Natural killer cell (primary cell): ENCODE data around the gene RAD51B. TPM values are rescaled to one million over a fixed set of nuclear protein-coding genes. Genes with fewer than 3 reads are reported as not detected.

Source experiments
- ATAC-seq, 3 donors: fragments of 150-1000 bp in 2 of 3; fragments of 200-7000 bp in 1 of 3; cut with Tn5 transposase; 1 replicate in 1 of 3; 2 replicates in 2 of 3; pipeline ENCODE4 v1.10.0; 2021; ENCODE audit warnings: mild to moderate bottlenecking in 2 of 3, moderate library complexity in 2 of 3
- DNase-seq, 2 donors: peaks; one replicate each; pipeline versions ENCODE4 v3.0.0 to v3.0.0-alpha.2; 2013 to 2021; ENCODE audit warnings: mixed read lengths in 1 of 2
- H3K27ac ChIP-seq: one replicate; pipeline ENCODE4 v1.5.1; 2013; ENCODE audit warnings: mild to moderate bottlenecking, low read length
- H3K27me3 ChIP-seq: one replicate; pipeline ENCODE4 v1.6.1; 2013; ENCODE audit warnings: low read length; ENCODE audit not compliant: control insufficient read depth, insufficient read depth
- H3K36me3 ChIP-seq: one replicate; pipeline ENCODE4 v1.6.1; 2013; ENCODE audit warnings: low read length; ENCODE audit not compliant: control insufficient read depth, insufficient read depth
- H3K4me1 ChIP-seq: one replicate; pipeline ENCODE4 v1.6.1; 2013; ENCODE audit warnings: low read length; ENCODE audit not compliant: control insufficient read depth, insufficient read depth
- H3K4me3 ChIP-seq: one replicate; pipeline ENCODE4 v1.5.1; 2013; ENCODE audit warnings: low read length
- H3K9me3 ChIP-seq: one replicate; pipeline ENCODE4 v1.6.1; 2013; ENCODE audit warnings: low read length; ENCODE audit not compliant: control insufficient read depth, insufficient read depth
- H3K27ac Mint-ChIP-seq, 2 donors: one replicate each; pipeline ENCODE4 v1.8.0; 2022; ENCODE audit warnings: mild to moderate bottlenecking in 2 of 2, mixed read lengths in 2 of 2, moderate library complexity in 1 of 2
- H3K27me3 Mint-ChIP-seq, 2 donors: one replicate each; pipeline ENCODE4 v1.8.0; 2022; ENCODE audit warnings: low read depth in 2 of 2, mixed read lengths in 2 of 2
- H3K36me3 Mint-ChIP-seq: one replicate; pipeline ENCODE4 v1.8.0; 2022; ENCODE audit warnings: mixed read lengths
- H3K4me1 Mint-ChIP-seq, 2 donors: one replicate each; pipeline ENCODE4 v1.8.0; 2022; ENCODE audit warnings: mixed read lengths in 2 of 2
- H3K4me3 Mint-ChIP-seq: one replicate; pipeline ENCODE4 v1.8.0; 2022; ENCODE audit warnings: mild to moderate bottlenecking, moderate library complexity, mixed read lengths
- H3K9me3 Mint-ChIP-seq, 2 donors: one replicate each; pipeline ENCODE4 v1.8.0; 2022; ENCODE audit warnings: mixed read lengths in 2 of 2
- WGBS: methylation state at CpG from one replicate; pipeline ENCODE4 v1.1.7; 2013; ENCODE audit warnings: missing lambda C conversion rate; ENCODE audit not compliant: insufficient coverage; 5-methylcytosine and 5-hydroxymethylcytosine counted together
- intact Hi-C: fragments of 100-400 bp; cut with micrococcal nuclease; formaldehyde crosslinking; loops from one replicate; pipeline ENCODE4 v1.14.2; 2022
- total RNA-seq, 4 donors: library from RNA; stranded (reverse); fragments of 120-200 nt in 1 of 4; gene quantifications; one replicate each; pipeline versions ENCODE4 v1.2.3 to v1.2.4, GENCODE V29; 2013 to 2022
- TF ChIP-seq, protein P1 (sequence below): fragments of 200-600 bp; IDR thresholded peaks from one replicate; pipeline ENCODE4 v1.8.0; 2022; ENCODE audit warnings: antibody characterized with exemption

RAD51B gene
- total RNA-seq, 3 donors from 2014 or later (not counting 1 experiment from before 2014, with no cell fraction given), result 28.1 to 37.6 (median 28.6) TPM

DNA sequence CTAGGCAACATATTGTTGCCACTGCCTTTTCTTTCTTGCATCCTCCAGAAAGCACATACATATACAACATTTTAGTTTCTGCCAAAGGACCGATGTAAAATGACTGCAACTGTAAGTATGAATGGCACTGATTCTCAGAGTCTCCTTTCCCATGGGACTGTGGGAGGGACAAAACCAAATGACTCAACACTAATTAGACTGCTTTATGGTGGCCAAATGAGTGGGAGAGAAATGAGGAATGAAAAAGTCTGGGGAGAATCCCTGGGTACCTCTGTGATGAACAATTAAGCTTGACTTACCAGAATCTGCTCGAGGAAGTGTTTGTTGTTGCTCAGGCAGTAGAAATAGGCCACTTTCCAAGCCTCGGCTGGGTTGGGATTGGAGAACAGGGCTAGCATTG, 13.3 kb upstream of the RAD51B start:
- H3K27me3 ChIP-seq, result no peaks in the 10 kb centered on the region
- H3K4me1 Mint-ChIP-seq, result no peaks in the 10 kb centered on the region
- DNase-seq (no peak), ATAC-seq (no peak)
- peaks cover 85% of the 10 kb centered on the region for H3K36me3 ChIP-seq
- no peak overlapping the region for H3K4me3 Mint-ChIP-seq
- no peaks in the 10 kb centered on the region for H3K4me1 ChIP-seq
- TF ChIP-seq, protein P1, sequence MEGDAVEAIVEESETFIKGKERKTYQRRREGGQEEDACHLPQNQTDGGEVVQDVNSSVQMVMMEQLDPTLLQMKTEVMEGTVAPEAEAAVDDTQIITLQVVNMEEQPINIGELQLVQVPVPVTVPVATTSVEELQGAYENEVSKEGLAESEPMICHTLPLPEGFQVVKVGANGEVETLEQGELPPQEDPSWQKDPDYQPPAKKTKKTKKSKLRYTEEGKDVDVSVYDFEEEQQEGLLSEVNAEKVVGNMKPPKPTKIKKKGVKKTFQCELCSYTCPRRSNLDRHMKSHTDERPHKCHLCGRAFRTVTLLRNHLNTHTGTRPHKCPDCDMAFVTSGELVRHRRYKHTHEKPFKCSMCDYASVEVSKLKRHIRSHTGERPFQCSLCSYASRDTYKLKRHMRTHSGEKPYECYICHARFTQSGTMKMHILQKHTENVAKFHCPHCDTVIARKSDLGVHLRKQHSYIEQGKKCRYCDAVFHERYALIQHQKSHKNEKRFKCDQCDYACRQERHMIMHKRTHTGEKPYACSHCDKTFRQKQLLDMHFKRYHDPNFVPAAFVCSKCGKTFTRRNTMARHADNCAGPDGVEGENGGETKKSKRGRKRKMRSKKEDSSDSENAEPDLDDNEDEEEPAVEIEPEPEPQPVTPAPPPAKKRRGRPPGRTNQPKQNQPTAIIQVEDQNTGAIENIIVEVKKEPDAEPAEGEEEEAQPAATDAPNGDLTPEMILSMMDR, result no peak
- H3K27me3 Mint-ChIP-seq, result no peaks in the 10 kb centered on the region
- no peaks in the 10 kb centered on the region for H3K9me3 Mint-ChIP-seq
- H3K27ac Mint-ChIP-seq, result no peak overlapping the region
- H3K27ac ChIP-seq, result no peak overlapping the region
- no peaks in the 10 kb centered on the region for H3K9me3 ChIP-seq
- intact Hi-C loops, result no loop called here
- H3K36me3 Mint-ChIP-seq, result peaks cover 23% of the 10 kb centered on the region
- no peak overlapping the region for H3K4me3 ChIP-seq
- WGBS, result 71% methylated on average over 3 of the region's 3 CpGs

DNA sequence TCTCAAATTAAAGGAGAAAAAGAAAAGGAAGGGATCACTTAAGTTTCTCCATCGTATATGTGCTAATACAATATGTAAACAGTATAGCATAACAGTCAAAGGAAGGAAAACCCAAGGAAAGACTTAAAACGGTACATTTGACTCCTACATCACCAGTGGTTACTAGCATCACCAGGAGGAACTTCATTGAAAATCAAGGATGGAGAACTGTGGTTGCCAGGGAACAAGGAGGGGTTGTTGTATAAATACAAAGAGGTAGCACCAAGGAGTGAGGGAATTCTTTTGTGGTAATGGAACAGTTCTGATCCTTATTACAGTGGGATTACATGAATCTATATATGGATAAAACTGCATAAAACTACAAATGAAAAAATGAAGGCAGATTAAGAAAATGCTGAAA, 4.8 kb upstream of the RAD51B start:
- ATAC-seq, result no peak
- Histone ChIP-seq H3K4me1 (peaks cover 21% of the 10 kb centered on the region), H3K27me3 (no peaks in the 10 kb centered on the region), H3K27ac (no peak overlapping the region), H3K9me3 (no peaks in the 10 kb centered on the region), H3K36me3 (peaks cover 28% of the 10 kb centered on the region), H3K4me3 (no peak overlapping the region)
- peak overlapping the region; percentile 98 for H3K4me3 Mint-ChIP-seq
- intact Hi-C loops, result loop anchor here (10.0 kb wide), 1 partner anchor 980 kb away; the partner anchor contains the start of gene ZFP36L1
- H3K36me3 Mint-ChIP-seq, result peaks cover 10% of the 10 kb centered on the region
- TF ChIP-seq, protein P1, result no peak
- peak overlapping the region; percentile 95 to 98 for H3K27ac Mint-ChIP-seq
- no peaks in the 10 kb centered on the region for H3K9me3 Mint-ChIP-seq
- no peak for DNase-seq
- 86% methylated on average over 1 of the region's 2 CpGs for WGBS
- peaks cover 28 to 38% of the 10 kb centered on the region in 2 donors for H3K4me1 Mint-ChIP-seq
- H3K27me3 Mint-ChIP-seq, result no peaks in the 10 kb centered on the region

DNA sequence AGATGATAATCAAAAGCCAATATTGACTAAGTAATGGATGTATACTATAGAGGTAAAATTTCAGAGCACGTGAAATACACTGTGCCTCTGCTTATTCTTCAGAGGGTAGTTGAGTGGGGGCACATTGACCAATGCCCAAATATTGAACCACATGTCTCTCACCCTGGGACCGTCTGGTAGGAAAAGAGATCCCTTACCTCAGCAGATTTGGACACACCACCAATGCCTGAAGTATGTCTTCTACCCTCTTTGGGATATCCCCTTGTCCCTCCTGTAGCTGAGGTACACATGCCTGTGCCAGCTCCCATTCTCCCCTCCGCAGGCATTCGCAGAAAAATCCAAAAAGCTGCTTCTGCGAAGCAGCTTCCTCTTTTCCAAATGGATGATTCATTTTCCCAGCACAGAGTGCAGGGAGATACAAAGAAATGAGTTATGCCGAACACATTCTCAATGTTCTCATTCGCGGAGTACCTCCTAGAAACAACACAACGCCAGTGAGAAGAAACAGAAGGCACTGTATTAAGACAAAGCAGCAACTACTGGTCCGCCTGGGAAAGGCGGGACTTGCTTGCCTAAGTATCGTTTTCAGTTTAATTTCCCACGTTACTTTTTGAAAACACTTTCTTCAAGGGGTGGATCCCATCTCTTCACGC, 3.9 kb upstream of the RAD51B start:
- ATAC-seq, result peak in 1 of 3 donors; percentile 25
- intact Hi-C loops, result loop anchor here (2.0 to 10.0 kb wide), 2 partner anchors 197 to 979 kb away; partner anchors contain the start of genes ARG2 and ZFP36L1

More for the DNA sequence above, 3.9 kb upstream of the RAD51B start:
- Histone ChIP-seq H3K36me3 (peaks cover 22% of the 10 kb centered on the region), H3K9me3 (no peaks in the 10 kb centered on the region), H3K27me3 (no peaks in the 10 kb centered on the region), H3K4me3 (peak overlapping the region; percentile 63), H3K4me1 (peaks cover 29% of the 10 kb centered on the region), H3K27ac (peak overlapping the region; percentile 59)
- peaks cover 10% of the 10 kb centered on the region for H3K36me3 Mint-ChIP-seq
- peak in 1 of 2 donors; percentile 42 for DNase-seq
- H3K4me1 Mint-ChIP-seq, result peaks cover 35 to 46% of the 10 kb centered on the region in 2 donors
- H3K27me3 Mint-ChIP-seq, result peaks cover 0 to 4% of the 10 kb centered on the region in 2 donors
- H3K27ac Mint-ChIP-seq, result peak overlapping the region; percentile 95 to 98
- TF ChIP-seq, protein P1, result no peak
- no peaks in the 10 kb centered on the region for H3K9me3 Mint-ChIP-seq
- peak overlapping the region; percentile 98 for H3K4me3 Mint-ChIP-seq
- WGBS, result 15% methylated on average over 11 of the region's 14 CpGs
